GM21576 (cell line): ENCODE measurements around the gene DNMT3A.

Experiments
- ATAC-seq: cut with Tn5 transposase; IDR thresholded peaks from one replicate; pipeline ENCODE4 v1.9.1; 2021; ENCODE audit warnings: mild to moderate bottlenecking, moderate library complexity; ENCODE audit not compliant: unreplicated experiment

The DNMT3A gene

GRCh38 chr2:25308599-25308998 lies 33.1 kb downstream of the DNMT3A start:
- no peak for ATAC-seq

DNA sequence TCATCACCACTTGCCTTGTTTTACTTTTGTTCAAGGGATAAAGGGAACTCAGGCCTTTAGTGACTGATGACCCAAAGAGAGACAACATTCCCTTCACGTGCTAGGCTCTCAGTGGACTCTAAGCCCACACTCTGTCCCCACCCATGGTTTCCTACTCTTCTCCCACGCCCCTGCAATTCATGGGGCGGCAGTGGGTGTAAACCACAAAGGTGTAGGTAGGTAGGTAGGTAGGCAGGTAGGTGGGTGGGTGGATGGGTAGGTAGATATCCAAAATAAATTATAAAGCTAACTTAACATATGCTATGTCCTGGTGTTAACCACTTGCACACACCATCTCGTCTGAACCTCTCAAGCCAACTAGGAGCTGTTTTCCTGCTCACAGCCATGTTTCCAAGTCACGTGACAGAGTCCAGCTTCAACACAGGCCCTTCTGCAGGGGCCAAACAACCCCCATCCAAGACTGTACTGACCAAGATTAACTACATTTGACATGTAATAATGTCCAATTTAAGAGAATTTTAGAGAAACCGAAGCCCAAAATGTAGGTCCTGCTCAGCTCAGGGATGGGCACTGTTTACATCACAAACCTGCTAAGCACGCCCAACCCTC lies 33.7 kb downstream of the DNMT3A start:
- no peak for ATAC-seq

- no peak for ATAC-seq
Observed at GRCh38 chr2:25306777-25307368, 34.9 kb downstream of the DNMT3A start.

- no peak for ATAC-seq
Observed at GRCh38 chr2:25305775-25306174, 36.0 kb downstream of the DNMT3A start.

DNA sequence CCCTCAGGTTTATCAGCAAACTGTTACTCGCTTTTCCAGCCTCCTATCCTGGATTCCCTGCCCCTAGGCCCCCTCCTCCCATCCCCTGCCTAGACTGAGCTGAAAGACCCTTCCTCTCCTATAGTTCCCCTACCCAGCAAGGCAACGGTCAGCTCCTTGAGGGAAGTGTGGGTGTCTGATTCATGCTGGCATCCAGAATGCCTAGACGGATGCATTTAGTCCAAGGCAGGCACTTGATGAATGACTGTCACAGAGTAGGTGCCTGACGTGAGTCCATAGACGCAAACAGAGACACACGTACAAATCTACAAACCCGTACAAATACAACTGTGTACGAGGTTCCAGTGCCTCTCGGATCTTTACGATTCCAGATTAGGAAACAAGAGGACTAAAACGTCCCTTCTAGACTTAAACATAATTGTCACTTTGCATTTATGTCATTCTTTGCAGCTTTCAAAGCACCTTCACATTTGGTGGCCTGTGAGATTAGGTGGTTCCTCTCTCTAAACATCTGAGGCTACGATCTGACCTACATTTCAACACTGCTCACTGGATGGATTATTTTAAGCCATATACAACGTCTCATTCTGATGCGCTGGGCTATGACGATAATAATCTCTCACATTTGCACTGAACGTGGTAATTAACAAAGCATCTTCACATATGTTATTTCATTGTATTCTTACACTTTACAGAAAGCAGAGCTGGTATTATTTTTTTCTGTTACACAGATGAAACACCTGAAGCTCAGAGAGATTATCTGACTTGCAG lies 36.7 kb downstream of the DNMT3A start:
- no peak for ATAC-seq

DNA sequence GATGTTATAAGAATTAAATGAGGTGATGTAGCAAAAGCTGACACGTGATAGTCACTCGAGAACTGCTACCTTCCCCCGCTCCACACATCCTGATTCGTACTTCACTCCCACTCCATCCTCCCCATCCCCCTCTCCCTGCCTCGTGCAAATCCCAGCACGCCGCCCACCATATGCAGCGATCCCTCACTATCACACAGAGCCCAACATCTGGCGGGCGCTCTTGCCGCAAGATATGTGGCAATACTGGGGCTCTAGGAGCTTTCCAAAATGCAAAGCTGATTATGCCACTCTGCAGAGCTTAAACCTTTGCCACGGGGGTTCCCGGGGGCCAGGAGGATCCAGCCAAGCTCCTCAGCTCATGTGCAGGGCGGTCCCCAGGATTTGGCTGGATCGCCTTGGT lies 37.4 kb downstream of the DNMT3A start:
- ATAC-seq: no peak

DNA sequence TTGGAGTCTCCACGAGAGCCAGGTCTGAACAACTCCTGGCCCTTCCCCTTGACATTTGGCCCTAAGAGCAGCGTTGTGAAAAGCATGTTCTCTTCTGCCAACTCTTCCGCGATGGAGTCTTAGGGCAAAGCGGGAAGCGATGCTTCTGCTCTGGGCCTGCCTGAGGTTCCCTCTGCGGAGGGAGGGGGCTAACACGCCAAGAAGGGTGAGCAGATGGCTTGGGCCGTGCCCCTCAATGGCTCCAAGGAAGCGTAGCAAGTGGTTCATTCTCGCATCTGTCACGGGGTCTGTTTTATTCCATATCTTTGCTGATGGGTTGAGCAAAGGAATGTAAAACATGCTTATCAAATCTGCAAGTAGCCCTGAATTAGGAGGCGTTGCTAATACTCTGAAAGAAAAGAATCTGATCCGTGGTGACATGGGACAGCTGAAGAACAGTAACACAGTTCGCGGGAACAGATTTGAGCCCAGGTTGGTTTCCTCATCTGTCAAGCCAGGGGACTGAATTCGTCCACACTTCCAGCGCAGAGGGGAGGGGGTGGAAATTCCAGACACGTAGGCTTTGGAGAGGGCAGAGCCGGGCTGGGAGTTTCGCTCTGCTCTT lies 38.0 kb downstream of the DNMT3A start:
- ATAC-seq: no peak

DNA sequence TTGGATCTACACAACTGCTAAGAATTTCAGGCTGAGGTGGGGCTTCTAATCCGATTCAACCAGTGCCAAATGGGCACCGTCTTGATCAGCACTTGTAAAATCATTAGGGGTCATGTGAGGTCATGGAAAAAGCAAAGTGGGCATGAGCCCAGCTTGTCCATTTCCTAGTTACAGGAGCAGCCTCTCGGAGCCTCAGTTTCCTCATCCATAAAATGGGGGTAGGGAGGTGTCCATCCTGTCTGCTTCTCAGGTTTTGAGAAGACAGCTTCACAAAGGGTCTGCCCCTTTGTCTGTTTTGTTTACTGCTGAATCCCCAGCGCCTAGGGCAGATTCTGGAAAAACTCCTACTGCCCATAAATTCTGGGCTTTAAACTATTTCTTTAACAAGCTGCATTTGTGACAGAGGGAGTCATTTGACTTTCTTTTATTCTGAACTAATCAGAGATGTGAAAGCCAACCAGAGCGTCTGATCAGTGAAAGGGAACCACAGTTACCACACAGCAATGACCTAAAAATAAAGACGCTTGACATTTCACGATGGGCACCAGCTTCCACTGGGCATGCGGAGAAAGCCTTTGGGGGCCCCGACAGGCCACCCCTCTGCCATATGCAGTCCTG lies 38.9 kb downstream of the DNMT3A start:
- no peak for ATAC-seq

DNA sequence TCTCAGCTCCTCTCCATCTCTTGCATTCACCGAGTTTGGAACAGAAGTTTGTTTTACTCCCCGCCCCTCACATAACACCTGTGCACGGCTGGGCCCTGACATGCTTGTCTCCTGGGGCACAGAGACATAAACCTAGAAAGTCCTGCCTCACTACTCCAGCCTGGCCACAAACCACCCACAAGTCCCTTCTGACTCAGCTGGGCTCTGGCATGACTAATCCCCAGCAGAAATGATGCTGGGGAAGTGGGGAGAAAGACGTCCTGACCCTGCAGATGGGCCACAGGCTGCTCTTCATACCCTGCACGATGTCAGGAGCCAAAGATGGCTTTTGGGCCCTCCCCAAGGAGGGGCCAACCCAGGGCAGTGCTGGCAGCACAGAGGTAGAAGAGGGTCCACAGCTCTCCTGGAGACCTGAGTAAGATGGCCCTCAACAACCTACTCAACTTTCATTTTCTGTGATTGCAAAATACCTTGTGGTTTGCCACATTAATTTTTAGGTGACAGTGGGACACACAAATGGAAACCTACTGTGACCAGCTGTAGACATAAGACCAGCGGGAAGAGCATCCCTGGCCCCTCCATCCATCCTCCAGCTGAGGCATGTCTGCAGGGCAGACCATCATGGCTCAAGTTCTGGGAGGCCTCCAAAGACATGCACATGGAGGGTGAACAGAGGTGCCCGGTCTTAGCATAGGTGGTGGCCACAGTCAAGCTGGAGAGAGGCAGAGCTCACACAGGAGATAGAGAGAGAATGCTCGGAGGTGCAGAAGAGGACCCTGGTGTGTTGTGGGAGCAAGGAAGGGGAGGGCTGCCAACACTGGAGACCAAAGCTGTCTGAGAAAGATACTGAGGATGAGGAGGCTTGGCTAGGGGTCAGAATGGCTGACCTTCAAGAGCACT lies 40.0 kb downstream of the DNMT3A start:
- ATAC-seq: peak; percentile 92

DNA sequence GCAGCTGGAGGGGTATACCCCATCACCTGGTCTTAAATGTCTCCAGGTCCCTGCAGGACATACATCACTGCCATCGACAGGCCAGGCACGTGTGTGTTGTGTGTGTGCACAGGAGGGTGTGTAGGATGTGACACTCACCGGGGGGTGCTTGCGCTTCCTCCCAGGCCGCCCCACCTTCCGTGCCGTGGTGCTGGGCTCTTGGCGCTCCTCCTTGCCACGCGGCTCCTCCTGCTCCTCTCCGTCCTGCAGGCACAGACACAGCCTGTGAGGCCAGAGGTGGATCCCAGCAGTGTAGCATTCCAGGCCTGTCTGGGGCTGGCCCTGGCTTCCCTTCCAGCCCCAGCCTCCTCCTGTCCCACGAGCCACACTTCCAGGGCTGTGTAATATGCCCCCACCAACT lies 41.7 kb downstream of the DNMT3A start:
- no peak for ATAC-seq

DNA sequence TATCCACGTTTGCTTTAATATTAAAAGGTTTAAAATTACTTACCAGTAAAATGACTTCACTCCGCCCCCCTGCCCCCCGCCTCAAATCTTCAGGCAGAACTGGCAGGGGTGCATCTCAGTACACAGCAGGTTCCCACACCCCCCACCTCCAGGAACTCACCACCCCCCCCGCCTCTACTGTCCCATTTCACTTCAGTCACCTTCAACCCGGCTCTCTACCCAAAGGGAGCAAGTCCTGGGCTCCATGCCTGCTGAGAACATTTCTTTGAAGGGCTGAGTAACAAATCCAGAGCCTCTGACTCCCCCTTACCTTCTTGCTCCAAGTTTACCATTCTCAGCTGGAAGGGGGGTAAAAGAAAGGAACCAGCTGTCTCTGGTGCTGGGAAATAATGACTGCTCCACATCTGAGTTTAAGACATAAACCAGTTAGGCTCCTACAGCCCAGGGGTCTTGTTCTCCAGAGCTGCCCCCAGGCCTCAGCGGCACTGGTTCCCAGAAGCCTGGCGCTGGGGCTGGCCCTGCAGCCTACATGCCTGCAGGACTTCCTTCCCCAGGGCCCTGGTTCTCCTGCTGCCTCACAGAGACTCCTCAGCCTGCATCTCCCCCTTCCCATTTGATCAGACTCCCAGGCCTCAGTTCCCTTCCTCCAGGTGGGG lies 42.8 kb downstream of the DNMT3A start:
- ATAC-seq: no peak

DNA sequence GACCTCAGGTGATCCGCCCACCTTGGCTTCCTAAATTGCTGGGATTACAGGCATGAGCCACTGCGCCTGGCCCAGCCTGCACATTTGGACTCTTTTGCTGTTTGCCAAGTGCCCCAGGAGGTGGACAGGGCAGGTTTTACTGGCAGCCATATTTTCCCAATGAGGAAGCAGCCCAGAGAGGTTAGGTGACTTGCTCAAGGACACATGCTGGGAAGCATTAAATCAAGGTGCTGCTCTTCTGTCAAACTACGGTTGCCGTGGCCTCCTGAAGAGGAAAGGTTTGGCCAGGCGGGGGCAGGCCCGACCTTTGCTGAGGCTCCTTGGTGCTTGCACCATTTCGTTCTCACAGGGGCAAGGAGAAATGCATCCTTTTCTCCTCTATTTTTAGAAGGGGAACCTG lies 44.0 kb downstream of the DNMT3A start:
- ATAC-seq: no peak

DNA sequence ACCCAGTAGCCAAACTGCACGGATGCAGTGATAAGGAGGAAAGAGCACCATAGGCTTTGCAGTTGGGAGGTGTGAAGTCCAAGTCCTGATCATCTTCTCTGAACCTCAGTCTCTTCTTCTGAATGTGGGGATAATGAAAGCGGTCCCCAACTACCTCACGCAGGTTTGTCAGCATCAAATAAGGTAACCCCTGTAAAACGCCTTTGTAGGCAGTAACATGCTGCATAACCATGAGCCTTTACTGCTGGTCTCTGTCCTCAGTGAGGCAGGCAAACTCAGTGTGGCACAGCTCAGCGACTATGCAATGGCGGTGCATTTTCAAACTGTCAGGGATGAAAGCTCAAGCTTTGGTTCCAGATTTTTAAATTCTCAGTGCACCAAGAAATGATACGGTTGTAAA lies 46.1 kb downstream of the DNMT3A start:
- no peak for ATAC-seq

DNA sequence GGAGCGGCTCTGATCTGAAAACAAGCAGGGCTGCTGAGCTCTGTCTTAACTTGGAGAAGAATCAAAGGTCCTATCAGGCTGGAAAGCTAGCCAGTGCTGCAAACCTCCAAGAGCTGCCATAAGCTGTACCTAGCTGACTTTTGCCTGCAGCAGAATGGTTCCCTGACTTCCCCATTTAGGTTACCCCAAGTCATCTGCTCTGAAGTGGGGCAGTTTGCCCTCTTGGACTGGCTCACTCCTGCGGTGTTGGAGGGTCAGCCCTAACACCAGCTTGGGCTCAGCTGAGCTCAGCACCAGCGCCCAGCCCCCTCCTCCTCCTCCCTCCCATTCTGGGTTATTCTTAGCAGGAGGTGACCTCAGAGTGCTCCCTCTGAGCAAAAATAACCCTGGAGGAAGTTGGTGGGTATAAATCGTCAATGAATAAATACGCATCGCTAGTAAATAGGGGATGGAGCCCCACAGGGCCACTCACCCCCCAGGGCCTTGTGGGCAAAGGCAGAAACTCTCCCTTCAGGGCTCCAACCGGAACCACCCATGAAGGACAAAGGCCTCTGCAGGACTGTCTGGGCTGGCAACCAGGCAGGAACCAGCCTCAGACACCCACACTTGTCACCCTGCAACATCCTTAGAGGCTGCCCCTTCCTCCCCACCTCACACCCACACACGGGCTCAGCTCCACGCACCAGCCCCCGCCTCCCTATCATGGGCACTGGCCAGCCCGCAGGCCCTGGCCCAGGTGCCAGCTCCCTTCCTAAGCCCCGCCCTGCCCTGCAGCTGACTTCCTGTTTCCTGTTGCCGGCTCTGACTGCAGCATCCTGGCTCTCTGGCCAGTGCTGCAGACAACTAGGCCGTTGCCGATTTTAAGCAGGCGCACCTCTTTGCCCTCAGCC lies 46.9 kb downstream of the DNMT3A start:
- peak; percentile 77 for ATAC-seq

GRCh38 chr2:25293958-25294562 lies 47.7 kb downstream of the DNMT3A start:
- no peak for ATAC-seq

DNA sequence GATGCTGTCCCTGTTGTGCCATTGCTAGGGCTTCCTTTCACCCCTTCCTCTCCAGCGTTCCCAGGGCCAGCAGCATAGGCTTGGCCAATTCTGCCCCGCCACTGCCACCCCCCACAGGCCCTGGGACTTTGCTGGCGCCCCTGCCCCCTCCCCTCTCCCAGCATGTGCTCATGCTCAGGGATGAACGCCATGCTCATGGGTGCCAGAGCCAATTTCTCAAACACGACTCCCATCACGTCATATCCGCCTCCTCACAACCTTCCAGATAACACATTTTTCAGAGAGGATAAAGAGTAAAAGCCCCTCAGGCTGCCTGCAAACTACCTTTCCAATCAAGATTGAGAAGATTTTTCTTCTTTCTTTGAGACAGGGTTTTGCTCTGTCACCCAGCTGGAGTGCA lies 48.6 kb downstream of the DNMT3A start:
- ATAC-seq: no peak

DNA sequence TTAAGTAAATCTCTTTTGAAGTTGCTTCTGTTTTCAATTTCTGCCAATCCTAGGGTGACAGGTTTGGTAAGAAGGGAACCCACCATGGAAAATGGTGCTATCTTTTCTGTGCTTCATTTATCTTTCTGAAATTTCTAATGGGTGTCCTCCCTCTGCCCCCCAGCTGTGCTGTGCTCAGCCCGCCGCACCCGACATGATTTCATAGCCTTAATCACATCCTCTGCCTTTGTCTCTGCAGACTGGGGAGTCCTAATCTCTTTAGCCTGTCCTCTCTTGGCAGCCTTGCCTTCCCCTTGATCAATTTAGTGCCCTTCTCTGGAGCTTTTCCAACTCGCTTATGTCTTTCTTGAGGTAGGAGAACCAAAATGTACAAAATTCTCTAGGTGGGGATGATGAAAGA lies 49.3 kb downstream of the DNMT3A start:
- no peak for ATAC-seq

DNA sequence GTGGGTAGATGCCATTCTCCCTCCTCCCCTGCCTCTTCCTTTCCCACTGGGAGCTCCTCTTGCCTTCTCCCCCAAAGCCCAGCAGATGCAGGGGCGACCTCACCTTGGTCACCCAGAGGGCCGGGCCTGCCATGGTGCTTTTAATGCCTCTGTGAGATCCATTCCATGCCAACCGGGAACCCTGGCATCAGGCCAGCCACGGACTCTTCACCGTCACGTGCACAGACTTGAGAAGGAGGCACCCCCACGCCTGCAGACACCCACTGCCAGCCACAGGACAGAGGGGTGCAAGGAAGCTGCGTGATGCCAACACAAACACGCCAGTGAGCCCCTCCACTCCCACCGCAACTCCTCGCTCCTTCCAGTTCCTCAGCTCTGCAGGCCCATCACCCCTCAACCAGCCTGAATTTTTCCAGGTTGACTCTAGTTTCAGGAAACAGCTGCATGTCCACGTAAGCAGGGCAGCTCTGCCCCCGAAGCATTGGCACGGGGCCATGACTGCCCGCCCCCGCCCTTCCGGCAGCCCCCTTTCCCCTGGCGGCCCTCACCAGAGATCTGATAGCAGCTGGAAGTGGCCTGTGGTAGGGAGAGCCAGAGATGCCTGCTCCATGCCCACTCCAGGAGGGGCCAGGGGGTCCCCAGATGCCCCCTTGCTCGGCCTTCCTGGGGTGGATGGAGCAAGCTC lies 50.8 kb downstream of the DNMT3A start:
- no peak for ATAC-seq
